ENCODE data around the gene PIKFYVE. TPM values are rescaled to one million over a fixed set of nuclear protein-coding genes. Genes with fewer than 3 reads are reported as not detected.

The PIKFYVE gene
- total and polyA plus RNA-seq, 7 donors: 2.8 to 14.2 (median 12.0) TPM

GRCh38 chr2:208363485-208363884 lies 97.4 kb downstream of the PIKFYVE start:
- no peak for ATAC-seq
- Histone ChIP-seq H3K27ac (no peak overlapping the region), H3K36me3 (ENCODE audit: insufficient read depth in 1 of 2, low read depth in 1 of 2) (peaks cover 0 to 7% of the 10 kb centered on the region in 2 donors), H3K9me3 (peaks cover 8% of the 10 kb centered on the region), H3K4me3 (no peak overlapping the region), H3K4me1 (no peaks in the 10 kb centered on the region), H3K27me3 (ENCODE audit: insufficient read depth in 3 of 3, low read length in 2 of 3) (no peaks in the 10 kb centered on the region)
- DNase-seq: no peak
- TF ChIP-seq, protein P1, sequence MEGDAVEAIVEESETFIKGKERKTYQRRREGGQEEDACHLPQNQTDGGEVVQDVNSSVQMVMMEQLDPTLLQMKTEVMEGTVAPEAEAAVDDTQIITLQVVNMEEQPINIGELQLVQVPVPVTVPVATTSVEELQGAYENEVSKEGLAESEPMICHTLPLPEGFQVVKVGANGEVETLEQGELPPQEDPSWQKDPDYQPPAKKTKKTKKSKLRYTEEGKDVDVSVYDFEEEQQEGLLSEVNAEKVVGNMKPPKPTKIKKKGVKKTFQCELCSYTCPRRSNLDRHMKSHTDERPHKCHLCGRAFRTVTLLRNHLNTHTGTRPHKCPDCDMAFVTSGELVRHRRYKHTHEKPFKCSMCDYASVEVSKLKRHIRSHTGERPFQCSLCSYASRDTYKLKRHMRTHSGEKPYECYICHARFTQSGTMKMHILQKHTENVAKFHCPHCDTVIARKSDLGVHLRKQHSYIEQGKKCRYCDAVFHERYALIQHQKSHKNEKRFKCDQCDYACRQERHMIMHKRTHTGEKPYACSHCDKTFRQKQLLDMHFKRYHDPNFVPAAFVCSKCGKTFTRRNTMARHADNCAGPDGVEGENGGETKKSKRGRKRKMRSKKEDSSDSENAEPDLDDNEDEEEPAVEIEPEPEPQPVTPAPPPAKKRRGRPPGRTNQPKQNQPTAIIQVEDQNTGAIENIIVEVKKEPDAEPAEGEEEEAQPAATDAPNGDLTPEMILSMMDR (IDR thresholded peaks at IDR 0.05): no peak
- intact Hi-C loops (cut with DNase I): no loop called here
- 59 to 67% (median 62%) methylated on average over 2 of the region's 2 CpGs for WGBS, 3 donors

DNA sequence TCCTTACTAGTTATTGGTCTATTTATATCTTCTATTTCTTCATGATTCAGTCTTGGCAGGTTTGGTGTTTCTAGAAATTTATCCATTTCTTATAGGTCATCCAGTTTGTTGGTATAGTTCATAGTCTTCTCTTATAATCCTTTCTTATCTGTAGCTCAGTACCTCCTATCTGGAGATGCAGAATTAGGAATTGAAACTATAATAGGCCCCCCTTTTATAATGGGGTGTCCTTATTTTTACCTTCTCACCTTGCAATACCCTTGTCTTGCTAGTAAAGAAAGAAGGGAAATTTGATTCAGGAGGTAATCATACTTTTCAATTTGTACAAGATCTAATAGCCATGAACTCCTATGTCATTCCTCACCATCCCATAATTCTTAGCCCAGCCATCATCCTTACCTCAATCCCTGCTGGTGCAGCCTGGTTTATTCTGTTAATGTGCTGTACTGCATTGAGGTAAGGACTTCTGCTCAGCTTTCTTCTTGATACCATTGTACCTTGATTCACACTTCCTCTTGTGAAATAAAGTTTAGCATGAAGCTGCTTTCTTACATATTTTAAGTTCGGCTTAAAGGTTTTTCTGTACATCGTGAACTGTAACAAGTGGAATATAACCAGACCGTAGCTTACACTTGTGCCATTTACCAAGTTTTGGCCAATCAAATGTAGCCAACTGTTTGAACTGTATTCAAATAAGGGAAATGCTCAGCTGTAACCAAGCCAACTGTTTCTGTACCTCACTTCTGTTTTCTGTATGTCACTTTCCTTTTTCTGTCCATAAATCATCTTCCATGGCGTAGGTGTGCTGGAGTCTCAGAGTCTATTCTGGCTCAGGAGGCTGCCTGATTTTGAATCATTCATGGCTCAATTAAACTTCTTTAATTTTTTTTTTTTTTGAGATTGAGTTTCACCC lies 100.4 kb downstream of the PIKFYVE start:
- 79 to 85% (median 84%) methylated on average over 4 of the region's 4 CpGs for WGBS, 3 donors

GRCh38 chr2:208369091-208369490 lies 103.0 kb downstream of the PIKFYVE start:
- no peaks in the 10 kb centered on the region for H3K4me1 ChIP-seq
- WGBS, 3 donors: 97 to 100% (median 98%) methylated on average over 2 of the region's 2 CpGs
- H3K4me3 ChIP-seq: no peak overlapping the region
- H3K27me3 ChIP-seq (ENCODE audit: insufficient read depth in 3 of 3, low read length in 2 of 3): peaks cover 0 to 3% (median 0%) of the 10 kb centered on the region in 3 donors
- peaks cover 8% of the 10 kb centered on the region for H3K9me3 ChIP-seq
- no peak overlapping the region for H3K27ac ChIP-seq
- TF ChIP-seq, protein P1 (IDR thresholded peaks at IDR 0.05): no peak
- intact Hi-C loops (cut with DNase I): no loop called here
- DNase-seq (no peak), ATAC-seq (no peak)
- H3K36me3 ChIP-seq (ENCODE audit: insufficient read depth in 1 of 2, low read depth in 1 of 2): no peaks in the 10 kb centered on the region

More for the DNA sequence above, 100.4 kb downstream of the PIKFYVE start:
- ATAC-seq: no peak
- no peak overlapping the region for H3K27ac ChIP-seq
- TF ChIP-seq, protein P1 (IDR thresholded peaks at IDR 0.05): no peak
- no peak for DNase-seq
- H3K4me3 ChIP-seq: no peak overlapping the region
- H3K27me3 ChIP-seq (ENCODE audit: insufficient read depth in 3 of 3, low read length in 2 of 3): peaks cover 0 to 3% (median 0%) of the 10 kb centered on the region in 3 donors
- H3K36me3 ChIP-seq (ENCODE audit: insufficient read depth in 1 of 2, low read depth in 1 of 2): no peaks in the 10 kb centered on the region
- H3K4me1 ChIP-seq: no peaks in the 10 kb centered on the region
- intact Hi-C loops (cut with DNase I): no loop called here
- peaks cover 8% of the 10 kb centered on the region for H3K9me3 ChIP-seq

DNA sequence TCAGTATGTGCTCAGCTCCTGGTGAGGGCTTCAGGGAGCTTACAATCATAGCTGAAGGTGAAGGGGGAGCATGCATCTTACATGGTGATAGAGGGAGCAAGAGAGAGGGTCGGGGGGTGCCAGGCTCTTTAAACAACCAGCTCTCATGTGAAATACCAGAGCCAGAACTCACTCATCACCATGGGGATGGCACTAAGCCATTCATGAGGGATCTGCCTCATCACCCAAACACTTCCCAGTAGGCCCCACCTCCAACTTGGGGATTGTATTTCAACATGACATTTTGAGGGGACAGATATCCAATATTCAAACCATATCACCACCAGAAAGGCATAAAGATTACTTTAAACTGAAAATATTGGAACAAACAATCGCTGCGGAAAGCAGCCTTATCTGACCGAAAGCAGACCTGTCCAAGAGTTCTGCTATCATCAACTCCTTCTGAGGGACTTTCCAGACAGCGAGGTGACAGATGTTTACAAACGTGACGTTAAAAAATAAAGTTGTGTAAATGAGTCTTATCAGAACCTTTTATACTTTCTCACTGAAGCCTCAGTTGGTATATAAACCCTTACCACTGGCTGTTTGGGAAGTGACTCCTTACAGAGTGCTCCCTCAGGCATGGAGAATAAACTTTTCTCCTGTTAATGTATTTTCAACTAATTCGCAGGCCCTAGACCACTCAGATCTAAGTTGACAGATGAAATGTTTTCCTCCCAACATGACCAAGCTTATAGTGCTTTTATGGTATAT lies 105.0 kb downstream of the PIKFYVE start:
- H3K4me3 ChIP-seq: no peak overlapping the region
- 85 to 88% (median 86%) methylated on average over 8 of the region's 8 CpGs for WGBS, 3 donors
- no peak for ATAC-seq

More for the DNA sequence above, 105.0 kb downstream of the PIKFYVE start:
- H3K27me3 ChIP-seq (ENCODE audit: insufficient read depth in 3 of 3, low read length in 2 of 3): peaks cover 0 to 3% (median 0%) of the 10 kb centered on the region in 3 donors
- no peaks in the 10 kb centered on the region for H3K4me1 ChIP-seq
- intact Hi-C loops (cut with DNase I): no loop called here
- H3K36me3 ChIP-seq (ENCODE audit: insufficient read depth in 1 of 2, low read depth in 1 of 2): no peaks in the 10 kb centered on the region
- TF ChIP-seq, protein P1 (IDR thresholded peaks at IDR 0.05): no peak
- no peak for DNase-seq
- no peaks in the 10 kb centered on the region for H3K9me3 ChIP-seq
- no peak overlapping the region for H3K27ac ChIP-seq
